H1 (cell line): ENCODE data around the gene KDM2A. TPM values are rescaled to one million over a fixed set of nuclear protein-coding genes. Genes with fewer than 3 reads are reported as not detected.
"Not testable (repeated sequence)": the region's sequence is repeated elsewhere in the genome, so short reads cannot be mapped to it uniquely, and the experiment has no call there.

Source experiments
- CTCF ChIA-PET: fragments of 300-600 bp; sonication (Branson Sonifier 250); formaldehyde crosslinking; loops from one replicate; lab custom pipeline; 2021; ENCODE audit not compliant: partially characterized antibody; lab: Charles Lee
- POLR2A ChIA-PET: fragments of 300-600 bp; sonication (Branson Sonifier 250); formaldehyde crosslinking; loops from one replicate; lab custom pipeline; 2021; ENCODE audit warnings: inconsistent platforms; ENCODE audit not compliant: partially characterized antibody; lab: Charles Lee
- DNase-seq, 2 experiments: peaks; one replicate each; pipeline versions ENCODE4 v3.0.0 to v3.0.0-alpha.2; 2010 to 2022; ENCODE audit warnings: low spot score in 2 of 2, low read depth in 1 of 2, mixed read lengths in 1 of 2
- FAIRE-seq: peaks from 2 replicates; lab custom pipeline; 2011; peaks lifted over from hg19 to GRCh38; lab: Jason Lieb, UNC
- H2AFZ ChIP-seq: 2 replicates; pipeline ENCODE4 v1.8.1; 2012; ENCODE audit warnings: low read length, inconsistent platforms
- H2AK5ac ChIP-seq: 2 replicates; pipeline ENCODE4 v1.6.1; 2013; ENCODE audit warnings: low read depth, low read length
- H2BK120ac ChIP-seq: replicated peaks from 2 replicates; pipeline ENCODE3; 2013; ENCODE audit warnings: low read depth, low read length, inconsistent platforms
- H2BK12ac ChIP-seq: 2 replicates; pipeline ENCODE4 v1.6.1; 2013; ENCODE audit warnings: low read depth, low read length
- H2BK15ac ChIP-seq: 2 replicates; pipeline ENCODE4 v1.6.1; 2013; ENCODE audit warnings: low read length
- H2BK20ac ChIP-seq: 2 replicates; pipeline ENCODE4 v1.6.1; 2013; ENCODE audit warnings: low read length
- H2BK5ac ChIP-seq: 2 replicates; pipeline ENCODE4 v1.6.1; 2013; ENCODE audit warnings: low read depth, low read length
- H3K14ac ChIP-seq: 2 replicates; pipeline ENCODE4 v1.6.1; 2013; ENCODE audit warnings: inconsistent platforms; ENCODE audit not compliant: insufficient read length
- H3K18ac ChIP-seq: 2 replicates; pipeline ENCODE4 v1.6.1; 2013; ENCODE audit warnings: low read length; ENCODE audit errors: extremely low read depth
- H3K23ac ChIP-seq: 2 replicates; pipeline ENCODE4 v1.6.1; 2013; ENCODE audit warnings: inconsistent platforms; ENCODE audit not compliant: insufficient read length
- H3K23me2 ChIP-seq: 2 replicates; pipeline ENCODE4 v1.6.1; 2013; ENCODE audit warnings: low read depth, low read length
- H3K27ac ChIP-seq: 2 replicates; pipeline ENCODE4 v1.6.1; 2011; ENCODE audit warnings: low read depth, low read length, inconsistent platforms
- H3K27me3 ChIP-seq, 4 experiments: replicated peaks in 1 of 4; 1 replicate in 1 of 4; 2 replicates in 3 of 4; pipeline versions ENCODE4 v1.6.1 to v1.8.1; 2011 to 2013; ENCODE audit warnings: low read length in 3 of 4, mild to moderate bottlenecking in 3 of 4, inconsistent platforms in 2 of 4, mixed read lengths in 2 of 4, moderate library complexity in 1 of 4; ENCODE audit not compliant: control insufficient read depth in 3 of 4, insufficient read depth in 3 of 4; ENCODE audit errors: extremely low read depth in 1 of 4
- H3K36me3 ChIP-seq, 4 experiments: 2 replicates each; pipeline versions ENCODE4 v1.6.1 to v1.8.1; 2011 to 2013; ENCODE audit warnings: mild to moderate bottlenecking in 4 of 4, low read length in 3 of 4, moderate library complexity in 2 of 4, control low read depth in 1 of 4, inconsistent platforms in 1 of 4; ENCODE audit not compliant: insufficient read depth in 4 of 4, control insufficient read depth in 2 of 4
- H3K4ac ChIP-seq: replicated peaks from 2 replicates; pipeline ENCODE3; 2013; ENCODE audit warnings: low read length, low read depth, mixed read lengths, inconsistent platforms; ENCODE audit not compliant: insufficient read length
- H3K4me1 ChIP-seq, 4 experiments: replicated peaks in 1 of 4; 1 replicate in 1 of 4; 2 replicates in 3 of 4; pipeline versions ENCODE4 v1.6.1 to v1.8.1; 2011 to 2013; ENCODE audit warnings: low read length in 3 of 4, inconsistent platforms in 2 of 4, mixed read lengths in 1 of 4; ENCODE audit not compliant: insufficient read depth in 4 of 4, control insufficient read depth in 3 of 4
- H3K4me2 ChIP-seq, 2 experiments: 2 replicates each; pipeline versions ENCODE4 v1.6.1 to v1.8.1; 2011 to 2013; ENCODE audit warnings: low read depth in 2 of 2, low read length in 2 of 2, control low read depth in 1 of 2, inconsistent platforms in 1 of 2, mild to moderate bottlenecking in 1 of 2; ENCODE audit not compliant: insufficient read depth in 1 of 2
- H3K4me3 ChIP-seq, 4 experiments: fragments of 200-600, 300-600 bp in 1 of 4; sonication (generic), shearing (Covaris generic), sonication (Bioruptor Twin) in 1 of 4; 2 replicates each; pipeline versions ENCODE4 v1.5.1 to v1.8.1; 2011 to 2016; ENCODE audit warnings: low read length in 4 of 4, low read depth in 3 of 4, control low read depth in 2 of 4, inconsistent platforms in 2 of 4, mild to moderate bottlenecking in 2 of 4, mixed read lengths in 1 of 4, moderate library complexity in 1 of 4; ENCODE audit not compliant: insufficient read depth in 2 of 4; ENCODE audit errors: extremely low read depth in 1 of 4
- H3K56ac ChIP-seq: replicated peaks from 2 replicates; pipeline ENCODE3; 2013; ENCODE audit warnings: low read depth, mild to moderate bottlenecking, mixed read lengths, low read length, inconsistent platforms; ENCODE audit not compliant: insufficient read length
- H3K79me1 ChIP-seq: 2 replicates; pipeline ENCODE4 v1.6.1; 2013; ENCODE audit warnings: low read depth, low read length, control low read depth
- H3K79me2 ChIP-seq, 2 experiments: 2 replicates each; pipeline versions ENCODE4 v1.6.1 to v1.8.1; 2012 to 2013; ENCODE audit warnings: low read length in 2 of 2, mild to moderate bottlenecking in 2 of 2, inconsistent platforms in 1 of 2; ENCODE audit not compliant: insufficient read depth in 2 of 2, control insufficient read depth in 1 of 2
- H3K9ac ChIP-seq, 4 experiments: replicated peaks in 1 of 4; 1 replicate in 1 of 4; 2 replicates in 3 of 4; pipeline versions ENCODE4 v1.6.1 to v1.8.1; 2011 to 2013; ENCODE audit warnings: low read depth in 3 of 4, low read length in 3 of 4, control low read depth in 2 of 4, mild to moderate bottlenecking in 2 of 4, moderate library complexity in 2 of 4, inconsistent platforms in 1 of 4; ENCODE audit errors: extremely low read depth in 1 of 4
- H3K9me3 ChIP-seq, 2 experiments: 2 replicates each; pipeline versions ENCODE4 v1.6.1 to v1.8.1; 2012 to 2013; ENCODE audit warnings: mild to moderate bottlenecking in 2 of 2, moderate library complexity in 2 of 2, control low read depth in 1 of 2, inconsistent platforms in 1 of 2, low read depth in 1 of 2, low read length in 1 of 2, mixed read lengths in 1 of 2; ENCODE audit not compliant: insufficient read depth in 2 of 2
- H4K20me1 ChIP-seq, 2 experiments: replicated peaks in 1 of 2; 2 replicates each; pipeline versions ENCODE3 to v1.8.1; 2011 to 2013; ENCODE audit warnings: inconsistent platforms in 2 of 2, low read length in 2 of 2, mild to moderate bottlenecking in 1 of 2; ENCODE audit not compliant: insufficient read depth in 2 of 2, control insufficient read depth in 1 of 2
- H4K5ac ChIP-seq: 2 replicates; pipeline ENCODE4 v1.6.1; 2013; ENCODE audit warnings: low read length, low read depth, mixed read lengths, inconsistent platforms; ENCODE audit not compliant: insufficient read length
- H4K8ac ChIP-seq: 2 replicates; pipeline ENCODE4 v1.8.0; 2013; ENCODE audit warnings: mild to moderate bottlenecking, moderate library complexity, low read length, inconsistent platforms; ENCODE audit not compliant: insufficient read depth; ENCODE audit errors: extremely low read depth
- H4K91ac ChIP-seq: replicated peaks from 2 replicates; pipeline ENCODE3; 2013; ENCODE audit warnings: low read length, mixed read lengths, inconsistent platforms; ENCODE audit not compliant: insufficient read length
- HDAC2 ChIP-seq, 2 experiments: fragments of 300-600 bp in 1 of 2; sonication (generic) in 1 of 2; IDR thresholded peaks; 2 replicates each; pipeline ENCODE4 v1.6.1; 2011 to 2012; ENCODE audit warnings: low read depth in 2 of 2, low read length in 2 of 2, mild to moderate bottlenecking in 2 of 2, moderate library complexity in 2 of 2, borderline replicate concordance in 1 of 2, inconsistent platforms in 1 of 2
- POU5F1 ChIP-seq: IDR thresholded peaks from 2 replicates; pipeline ENCODE4 v1.6.1; 2011; ENCODE audit warnings: low read depth, mild to moderate bottlenecking, low read length, moderate library complexity
- WGBS, 2 experiments: shearing (Covaris generic) in 1 of 2; methylation state at CpG; one replicate each; pipeline versions ENCODE4 v1.1.6 to v1.1.7; 2013 to 2015; ENCODE audit warnings: low lambda C conversion rate in 2 of 2, mixed read lengths in 2 of 2, inconsistent platforms in 1 of 2, low coverage in 1 of 2, missing lambda C conversion rate in 1 of 2; ENCODE audit not compliant: insufficient replicate concordance in 2 of 2, insufficient coverage in 1 of 2, insufficient read length in 1 of 2; ENCODE audit errors: extremely low coverage in 1 of 2, missing lambda C conversion rate in 1 of 2; 5-methylcytosine and 5-hydroxymethylcytosine counted together
- polyA plus RNA-seq, 7 experiments: library from polyadenylated mRNA; depleted of rRNA in 3 of 7; stranded (reverse) in 5 of 7; unstranded in 2 of 7; fragments of >200 nt in 5 of 7; fragments of 200-250 nt in 2 of 7; gene quantifications; 1 replicate in 5 of 7; 2 replicates in 1 of 7; 4 replicates in 1 of 7; pipeline versions ENCODE4 v1.2.1 to v1.2.3, GENCODE V29; 2011 to 2013; ENCODE audit warnings: missing spikeins in 2 of 7, mixed read lengths in 2 of 7
- total RNA-seq: library from RNA; stranded (reverse); fragmentation: NEBNext Ultra II Directional; extraction: Animal tissue kit (Norgen Biotek cat#: 25700); gene quantifications from 2 replicates; pipeline ENCODE4 v1.2.1, GENCODE V29; 2021
- TF ChIP-seq, protein P1 (sequence below): IDR thresholded peaks from 2 replicates; pipeline ENCODE4 v1.6.1; 2011; ENCODE audit warnings: low read depth, mild to moderate bottlenecking, low read length; ENCODE audit not compliant: insufficient read depth

The KDM2A gene
- total and polyA plus RNA-seq, 2 of the 8 experiments (the other 6 are each of a cell fraction or from before 2014, with no cell fraction given), result 55.4 to 66.2 TPM

DNA sequence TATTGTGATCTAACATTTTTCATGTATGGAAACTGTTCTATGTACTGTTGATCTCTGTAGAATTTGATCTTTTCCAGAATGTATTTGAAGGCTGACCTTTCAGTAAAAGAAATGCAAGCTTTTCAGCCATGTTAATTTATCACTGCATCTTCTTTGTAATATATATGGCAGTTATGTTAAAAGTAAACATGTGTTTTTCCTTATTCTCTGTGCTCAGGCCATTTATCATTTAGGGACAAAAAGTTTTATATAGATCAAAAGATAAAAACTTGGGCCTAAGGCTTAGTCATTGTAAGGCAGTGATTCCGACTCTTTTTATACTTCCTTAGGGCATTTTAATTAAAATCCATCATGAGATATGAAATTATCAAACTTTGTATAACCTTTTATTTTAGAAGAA lies 48.7 kb downstream of the KDM2A start (continued):
- TF ChIP-seq POU5F1 (no peak), HDAC2 (IDR thresholded peaks at IDR 0.05; ENCODE audit: borderline replicate concordance in 1 of 2, low read depth in 2 of 2, low read length in 2 of 2) (no peak)
- TF ChIP-seq, protein P1, sequence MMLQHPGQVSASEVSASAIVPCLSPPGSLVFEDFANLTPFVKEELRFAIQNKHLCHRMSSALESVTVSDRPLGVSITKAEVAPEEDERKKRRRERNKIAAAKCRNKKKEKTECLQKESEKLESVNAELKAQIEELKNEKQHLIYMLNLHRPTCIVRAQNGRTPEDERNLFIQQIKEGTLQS, result no peak

DNA sequence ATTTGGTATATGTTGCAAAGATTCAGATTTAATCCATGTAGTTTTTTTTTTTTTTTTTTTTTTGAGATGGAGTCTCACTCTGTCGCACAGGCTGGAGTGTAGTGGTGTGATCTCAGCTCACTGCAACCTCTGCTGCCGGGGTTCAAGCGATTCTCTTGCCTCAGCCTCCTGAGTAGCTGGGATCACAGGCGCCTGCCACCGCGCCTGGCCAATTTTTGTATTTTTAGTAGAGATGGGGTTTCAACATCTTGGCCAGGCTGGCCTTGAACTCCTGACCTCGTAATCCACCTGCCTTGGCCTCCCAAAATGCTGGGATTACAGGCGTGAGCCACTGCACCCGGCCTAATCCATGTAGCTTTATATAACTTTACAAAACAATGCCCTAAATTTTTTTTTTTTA lies 49.8 kb downstream of the KDM2A start:
- H3K14ac ChIP-seq, H3K4me1 ChIP-seq, H3K23me2 ChIP-seq, H3K4me2 ChIP-seq, H2BK15ac ChIP-seq, DNase-seq, H3K18ac ChIP-seq, H3K56ac ChIP-seq, H4K20me1 ChIP-seq, H3K9ac ChIP-seq, H4K91ac ChIP-seq, H2BK5ac ChIP-seq, H4K8ac ChIP-seq, H2AFZ ChIP-seq, H3K4me3 ChIP-seq, H2BK120ac ChIP-seq, H2BK12ac ChIP-seq, H3K9me3 ChIP-seq, FAIRE-seq, H3K27me3 ChIP-seq, H4K5ac ChIP-seq, H3K36me3 ChIP-seq, H3K79me1 ChIP-seq, H3K23ac ChIP-seq, H3K4ac ChIP-seq, H3K27ac ChIP-seq, H2BK20ac ChIP-seq, H2AK5ac ChIP-seq: not testable (repeated sequence)
- ChIA-PET CTCF (interaction anchor here (0.6 to 4.4 kb wide), 10 partner anchors 8 to 167 kb away, joined by 3 to 31 read pairs (median 4); no protein-coding TSS in a partner anchor), POLR2A (interaction anchor here (0.6 kb wide), 1 partner anchor 8 kb away, joined by 3 read pairs; no protein-coding TSS in a partner anchor)
- WGBS, 2 experiments, result 95% methylated on average over 9 of the region's 9 CpGs; no CpG with 5 or more reads in 1 of the 2 experiments
- peaks cover 0 to 86% of the 10 kb centered on the region in 2 experiments; a peak in 2 of 4 replicates for H3K79me2 ChIP-seq
